Measurements from ENCODE around the gene LCN12.

LCN12 gene

GRCh38 chr9:136945333-136946227 is 6.5 kb upstream of the LCN12 start:
- DNase-seq (ENCODE audit: low spot score): no peak

GRCh38 chr9:136946228-136947027 is 5.6 kb upstream of the LCN12 start:
- no peak for DNase-seq (ENCODE audit: low spot score)

GRCh38 chr9:136947028-136947891 is 4.8 kb upstream of the LCN12 start:
- no peak for DNase-seq (ENCODE audit: low spot score)

GRCh38 chr9:136947955-136948510 is 4.0 kb upstream of the LCN12 start:
- DNase-seq (ENCODE audit: low spot score): peak; percentile 68

- DNase-seq (ENCODE audit: low spot score): no peak
These were observed 2.7 kb upstream of the LCN12 start for GRCh38 chr9:136949239-136949816.

GRCh38 chr9:136949817-136950655 is 2.0 kb upstream of the LCN12 start:
- peak; percentile 95 for DNase-seq (ENCODE audit: low spot score)

GRCh38 chr9:136950656-136951276 is 1.3 kb upstream of the LCN12 start:
- DNase-seq (ENCODE audit: low spot score): no peak

GRCh38 chr9:136952321-136952850 is 313 bp downstream of the LCN12 start:
- no peak for DNase-seq (ENCODE audit: low spot score)

GRCh38 chr9:136952876-136953770 is 1.1 kb downstream of the LCN12 start:
- DNase-seq (ENCODE audit: low spot score): no peak

GRCh38 chr9:136953771-136954269 is 1.7 kb downstream of the LCN12 start:
- DNase-seq (ENCODE audit: low spot score): no peak

GRCh38 chr9:136954270-136955083 is 2.4 kb downstream of the LCN12 start:
- no peak for DNase-seq (ENCODE audit: low spot score)

GRCh38 chr9:136955202-136955942 is 3.3 kb downstream of the LCN12 start:
- no peak for DNase-seq (ENCODE audit: low spot score)

- no peak for DNase-seq (ENCODE audit: low spot score)
These were observed 3.9 kb downstream of the LCN12 start for GRCh38 chr9:136955943-136956335.

GRCh38 chr9:136956604-136957003 is 4.5 kb downstream of the LCN12 start:
- DNase-seq (ENCODE audit: low spot score): no peak

GRCh38 chr9:136957461-136957860 is 5.4 kb downstream of the LCN12 start:
- no peak for DNase-seq (ENCODE audit: low spot score)

- no peak for DNase-seq (ENCODE audit: low spot score)
These were observed 5.8 kb downstream of the LCN12 start for GRCh38 chr9:136957901-136958300.

- no peak for DNase-seq (ENCODE audit: low spot score)
These were observed 6.4 kb downstream of the LCN12 start for GRCh38 chr9:136958473-136958872.

All from SW480 (cell line).